ENCODE measurements around the gene CEMIP. TPM values are rescaled to one million over a fixed set of nuclear protein-coding genes. Genes with fewer than 3 reads are reported as not detected.

The CEMIP gene
- total and polyA plus RNA-seq, 10 of the 15 experiments (the other 5 are each of a cell fraction or from before 2014, with no cell fraction given), result 0.01 to 0.44 (median 0.16) TPM; not detected in 6

- no peak for TF ChIP-seq ZNF592 (IDR thresholded peaks at IDR 0.05)
- peak; percentile 46; the same call in 1 of the 2 replicates for TF ChIP-seq EED (IDR thresholded peaks at IDR 0.05; ENCODE audit: low read depth)
- peak in 1 of 2 experiments; percentile 88; a peak in 1 of 3 replicates for TF ChIP-seq EGR1 (IDR thresholded peaks at IDR 0.05; ENCODE audit: borderline replicate concordance in 1 of 2, low read depth in 2 of 2, low read length in 2 of 2)
- no peak for TF ChIP-seq MTA3 (IDR thresholded peaks at IDR 0.05; ENCODE audit: borderline replicate concordance, low read length)
- 0 out of 2 replicates have a peak, but pooled peaks have one; percentile 9 for TF ChIP-seq BACH1 (IDR thresholded peaks at IDR 0.05; ENCODE audit: borderline replicate concordance)
- TF ChIP-seq IKZF2 (IDR thresholded peaks at IDR 0.05), result peak; percentile 72 to 73; a peak in 3 of 4 replicates
- 0 out of 2 replicates have a peak, but pooled peaks have one; percentile 18 for TF ChIP-seq HCFC1 (IDR thresholded peaks at IDR 0.05; ENCODE audit: low read length)
- TF ChIP-seq CHD2 (IDR thresholded peaks at IDR 0.05; ENCODE audit: borderline replicate concordance, low read depth, low read length), result 0 out of 2 replicates have a peak, but pooled peaks have one; percentile 7
- peak; percentile 63; the same call in 1 of the 2 replicates for TF ChIP-seq GATAD2B (conservative IDR thresholded peaks at IDR 0.05; ENCODE audit: low read depth)
- no peak for TF ChIP-seq NFIC (IDR thresholded peaks at IDR 0.05; ENCODE audit: low read depth, low read length)
- 0 out of 2 replicates have a peak, but pooled peaks have one; percentile 59 for TF ChIP-seq SMAD5 (IDR thresholded peaks at IDR 0.05; ENCODE audit: low read depth)
- peak; percentile 63; the same call in 1 of the 2 replicates for TF ChIP-seq TAF1 (IDR thresholded peaks at IDR 0.05; ENCODE audit: borderline replicate concordance, low read depth, low read length)
- TF ChIP-seq SIX5 (IDR thresholded peaks at IDR 0.05; ENCODE audit: low read depth, low read length, severe bottlenecking), result no peak
- peak; percentile 3; the same call in 1 of the 2 replicates for TF ChIP-seq MXI1 (IDR thresholded peaks at IDR 0.05; ENCODE audit: low read depth, low read length)
- TF ChIP-seq HSF1 (IDR thresholded peaks at IDR 0.05; ENCODE audit: low read depth, low read length), result no peak
- TF ChIP-seq MEF2B (IDR thresholded peaks at IDR 0.05; ENCODE audit: partially characterized antibody, poor library complexity, severe bottlenecking), result peak; percentile 40
- 0 out of 2 replicates have a peak, but pooled peaks have one; percentile 19 for TF ChIP-seq PAX5 (IDR thresholded peaks at IDR 0.05; ENCODE audit: borderline replicate concordance, low read depth, low read length)
- TF ChIP-seq RUNX3 (IDR thresholded peaks at IDR 0.05; ENCODE audit: low read length), result peak; percentile 54; the same call in 1 of the 2 replicates
- TF ChIP-seq ELK1 (IDR thresholded peaks at IDR 0.05; ENCODE audit: low read depth, low read length), result no peak
- TF ChIP-seq HDAC2 (IDR thresholded peaks at IDR 0.05), result no peak
- no peak for TF ChIP-seq SMARCA5 (IDR thresholded peaks at IDR 0.05)
- no peak for TF ChIP-seq TCF3 (IDR thresholded peaks at IDR 0.05; ENCODE audit: borderline replicate concordance, insufficient read depth, low read depth, low read length)
- peak; percentile 59; the same call in 1 of the 2 replicates for TF ChIP-seq PML (IDR thresholded peaks at IDR 0.05; ENCODE audit: low read length)
- TF ChIP-seq TCF12 (IDR thresholded peaks at IDR 0.05; ENCODE audit: low read depth, low read length), result peak; percentile 18; the same call in 1 of the 2 replicates
Observed at GRCh38 chr15:81000624-81001151, 221.5 kb downstream of the CEMIP start, which contains the start of gene TLNRD1 (continued).

Measured in GM12878 (cell line).